Calu3 (cell line): ENCODE data around the gene NPNT. TPM values are rescaled to one million over a fixed set of nuclear protein-coding genes. Genes with fewer than 3 reads are reported as not detected.

ENCODE experiments used
- BruUV-seq: library from RNA; stranded (reverse); fragments of 400-500 nt; replicated peaks from 2 replicates; lab custom pipeline; 2021; lab: Mats Ljungman, UMichigan
- CTCF ChIA-PET: fragments of 300-600 bp; sonication (Branson Sonifier 250); formaldehyde crosslinking; loops from one replicate; lab custom pipeline; 2022; ENCODE audit warnings: antibody characterized with exemption; lab: Charles Lee
- DNase-seq: peaks from one replicate; pipeline ENCODE4 v3.0.0; 2022
- H3K27ac Mint-ChIP-seq: one replicate; pipeline ENCODE4 v1.8.0; 2022; ENCODE audit warnings: mixed read lengths; ENCODE audit not compliant: unreplicated experiment
- H3K27me3 Mint-ChIP-seq: one replicate; pipeline ENCODE4 v1.8.0; 2022; ENCODE audit warnings: mixed read lengths; ENCODE audit not compliant: unreplicated experiment
- H3K36me3 Mint-ChIP-seq: one replicate; pipeline ENCODE4 v1.8.0; 2022; ENCODE audit warnings: mild to moderate bottlenecking, moderate library complexity, mixed read lengths; ENCODE audit not compliant: insufficient read depth, unreplicated experiment
- H3K4me1 Mint-ChIP-seq: one replicate; pipeline ENCODE4 v1.8.0; 2022; ENCODE audit warnings: mild to moderate bottlenecking, low read depth, mixed read lengths; ENCODE audit not compliant: unreplicated experiment
- H3K4me3 Mint-ChIP-seq: one replicate; pipeline ENCODE4 v1.8.0; 2022; ENCODE audit warnings: mild to moderate bottlenecking, low read depth, moderate library complexity, mixed read lengths; ENCODE audit not compliant: unreplicated experiment
- H3K9me3 Mint-ChIP-seq: one replicate; pipeline ENCODE4 v1.8.0; 2022; ENCODE audit warnings: low read depth, mixed read lengths; ENCODE audit not compliant: unreplicated experiment
- CTCF ChIP-seq: fragments of 200-600 bp; IDR thresholded peaks from one replicate; pipeline ENCODE4 v1.8.0; 2022; ENCODE audit warnings: antibody characterized with exemption; ENCODE audit not compliant: unreplicated experiment
- intact Hi-C: fragments of 100-400 bp; cut with micrococcal nuclease; formaldehyde crosslinking; loops from one replicate; pipeline ENCODE4 v1.10.0; 2022; ENCODE audit not compliant: unreplicated experiment
- total RNA-seq: library from RNA; stranded (reverse); gene quantifications from 2 replicates; pipeline ENCODE4 v1.2.3, GENCODE V29; 2022

NPNT gene
- total RNA-seq, 1 experiment from 2014 or later = 88.5 TPM

- no TSS peak for BruUV-seq
- H3K4me3 Mint-ChIP-seq = peak overlapping the region; percentile 52
- H3K4me1 Mint-ChIP-seq = peaks cover 41% of the 10 kb centered on the region
- no peak for TF ChIP-seq CTCF
- peaks cover 6% of the 10 kb centered on the region for H3K36me3 Mint-ChIP-seq
- no peak for DNase-seq
- intact Hi-C loops = loop anchor here (2.0 to 5.0 kb wide), 3 partner anchors 53 to 98 kb away; partner anchors contain the start of gene NPNT
- CTCF ChIA-PET = no interaction called here
- peak overlapping the region; percentile 83 for H3K27ac Mint-ChIP-seq
- H3K9me3 Mint-ChIP-seq = no peaks in the 10 kb centered on the region
- H3K27me3 Mint-ChIP-seq = no peaks in the 10 kb centered on the region
Observed at GRCh38 chr4:105965183-105965800, 70.0 kb downstream of the NPNT start.

GRCh38 chr4:105966051-105966450, 70.8 kb downstream of the NPNT start:
- no peak for DNase-seq
- H3K9me3 Mint-ChIP-seq = no peaks in the 10 kb centered on the region
- H3K27ac Mint-ChIP-seq = peak overlapping the region; percentile 83
- CTCF ChIA-PET = no interaction called here
- intact Hi-C loops = loop anchor here (2.0 to 5.0 kb wide), 3 partner anchors 31 to 69 kb away; partner anchors contain the start of gene NPNT
- BruUV-seq = no TSS peak
- peaks cover 6% of the 10 kb centered on the region for H3K36me3 Mint-ChIP-seq
- peak overlapping the region; percentile 52 for H3K4me3 Mint-ChIP-seq
- H3K27me3 Mint-ChIP-seq = no peaks in the 10 kb centered on the region
- H3K4me1 Mint-ChIP-seq = peaks cover 45% of the 10 kb centered on the region
- no peak for TF ChIP-seq CTCF

GRCh38 chr4:105967058-105967658, 71.9 kb downstream of the NPNT start:
- CTCF ChIA-PET = no interaction called here
- Mint-ChIP-seq H3K27me3 (no peaks in the 10 kb centered on the region), H3K27ac (peak overlapping the region; percentile 66), H3K4me1 (peaks cover 45% of the 10 kb centered on the region), H3K36me3 (peaks cover 6% of the 10 kb centered on the region), H3K4me3 (peak overlapping the region; percentile 24), H3K9me3 (no peaks in the 10 kb centered on the region)
- TF ChIP-seq CTCF = no peak
- intact Hi-C loops = loop anchor here (2.0 to 5.0 kb wide), 3 partner anchors 30 to 70 kb away; partner anchors contain the start of gene NPNT
- no TSS peak for BruUV-seq
- no peak for DNase-seq

- CTCF ChIA-PET = interaction anchor here (0.7 kb wide), 1 partner anchor 107 kb away, joined by 3 read pairs; no protein-coding TSS in a partner anchor
- Mint-ChIP-seq H3K9me3 (no peaks in the 10 kb centered on the region), H3K36me3 (peaks cover 6% of the 10 kb centered on the region), H3K27ac (no peak overlapping the region), H3K27me3 (no peaks in the 10 kb centered on the region), H3K4me3 (no peak overlapping the region), H3K4me1 (peaks cover 51% of the 10 kb centered on the region)
- intact Hi-C loops = loop anchor here (5.0 kb wide), 2 partner anchors 57 to 72 kb away; partner anchors contain the start of gene NPNT
- no TSS peak for BruUV-seq
- DNase-seq = no peak
- TF ChIP-seq CTCF = no peak
Observed at GRCh38 chr4:105969575-105969974, 74.3 kb downstream of the NPNT start.
